22Rv1 (cell line): ENCODE results near the gene CTDP1.
A peak's percentile ranks its signal among the peaks of the same experiment; 100 is the strongest.

Experiments used
- CTCF ChIP-seq: fragments of 450-650 bp; IDR thresholded peaks from 2 replicates; pipeline ENCODE4 v1.5.1; 2017; ENCODE audit warnings: mild to moderate bottlenecking
- ZFX ChIP-seq: fragments of 450-650 bp; IDR thresholded peaks from 2 replicates; pipeline ENCODE4 v1.6.1; 2017; ENCODE audit warnings: antibody characterized with exemption, borderline replicate concordance

DNA sequence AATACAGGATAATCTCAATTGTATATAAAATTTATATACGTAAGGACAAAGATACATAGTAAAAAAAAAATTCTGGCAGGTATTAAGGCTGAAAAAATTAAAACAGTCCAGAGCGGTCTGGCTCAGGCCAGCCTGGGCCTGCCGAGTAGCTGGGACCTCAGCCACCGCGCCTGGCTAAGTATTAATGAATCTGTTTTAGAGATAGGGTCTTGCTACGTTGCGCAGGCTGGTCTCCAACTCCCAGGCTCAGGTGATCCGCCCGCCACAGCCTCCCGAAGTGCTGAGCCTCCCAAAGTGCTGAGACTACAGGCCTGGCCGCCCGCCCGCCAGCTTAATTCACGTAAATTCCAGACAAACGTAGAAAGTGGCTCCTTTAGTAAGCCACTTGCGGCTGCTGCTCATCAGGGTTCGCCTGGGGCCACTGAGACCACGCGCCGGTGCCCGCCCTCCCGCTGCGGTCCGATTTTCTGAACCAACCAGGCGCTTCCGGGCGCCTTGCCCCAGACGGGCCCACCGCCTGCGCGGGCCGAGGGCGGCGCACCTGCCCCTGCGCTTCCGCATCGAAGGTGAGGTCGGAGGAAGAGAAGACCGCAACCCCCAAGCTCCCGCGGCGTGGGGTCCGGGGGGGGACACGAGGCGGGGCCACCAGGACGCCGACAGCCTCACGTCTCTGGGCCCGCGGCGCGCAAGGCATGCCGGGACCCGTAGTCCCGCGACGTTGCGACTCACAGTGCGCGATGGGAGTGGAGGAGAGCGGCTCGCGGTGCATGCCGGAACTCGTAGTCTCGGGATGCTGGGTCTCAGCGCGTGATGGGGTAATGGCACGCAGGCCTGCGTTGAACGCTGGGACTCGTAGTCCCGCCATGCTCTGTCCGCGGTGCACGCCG, 695 bp upstream of the CTDP1 start:
- TF ChIP-seq CTCF (no peak), ZFX (0 out of 2 replicates have a peak, but pooled peaks have one; percentile 73)
